ENCODE measurements around the gene PITPNC1. TPM values are rescaled to one million over a fixed set of nuclear protein-coding genes. Genes with fewer than 3 reads are reported as not detected.
A peak's percentile ranks its signal among the peaks of the same experiment; 100 is the strongest.

The PITPNC1 gene
- total RNA-seq, 4 donors from 2014 or later, result 2.3 to 8.6 (median 4.3) TPM

- Histone ChIP-seq H3K4me1 (peaks cover 14 to 19% of the 10 kb centered on the region in 2 donors), H3K27ac (no peak overlapping the region), H3K27me3 (no peaks in the 10 kb centered on the region), H3K9me3 (no peaks in the 10 kb centered on the region), H3K4me3 (no peak overlapping the region), H3K36me3 (no peaks in the 10 kb centered on the region)
- in situ Hi-C loops (cut with MboI; ENCODE audit: low sequenced_read_pairs in 4 of 4), result loop anchor here in 1 of 4 donors (10.0 kb wide), 1 partner anchor 58 kb away; no protein-coding TSS in a partner anchor
- intact Hi-C loops (cut with DNase I; ENCODE audit: low total_unique reads), result no loop called here
- ATAC-seq, result no peak
- no peak for DNase-seq
- no peak for TF ChIP-seq CTCF (IDR thresholded peaks at IDR 0.05 in 4 of 5, conservative IDR thresholded peaks at IDR 0.05 in 1 of 5)
- TF ChIP-seq POLR2A (IDR thresholded peaks at IDR 0.05), result no peak
Observed at GRCh38 chr17:67602444-67602843, 225.4 kb downstream of the PITPNC1 start.

- H3K9me3 ChIP-seq, result no peaks in the 10 kb centered on the region
- H3K27me3 ChIP-seq, result no peaks in the 10 kb centered on the region
- no peak overlapping the region for H3K4me3 ChIP-seq
- ATAC-seq (no peak), DNase-seq (no peak)
- in situ Hi-C loops (cut with MboI; ENCODE audit: low sequenced_read_pairs in 4 of 4) (loop anchor here in 1 of 4 donors (10.0 kb wide), 1 partner anchor 58 kb away; no protein-coding TSS in a partner anchor), intact Hi-C loops (cut with DNase I; ENCODE audit: low total_unique reads) (no loop called here)
- H3K4me1 ChIP-seq, result peaks cover 14 to 19% of the 10 kb centered on the region in 2 donors
- no peak for TF ChIP-seq POLR2A (IDR thresholded peaks at IDR 0.05)
- peak in 1 of 5 experiments; percentile 27 for TF ChIP-seq CTCF (IDR thresholded peaks at IDR 0.05 in 4 of 5, conservative IDR thresholded peaks at IDR 0.05 in 1 of 5)
- H3K36me3 ChIP-seq, result no peaks in the 10 kb centered on the region
- no peak overlapping the region for H3K27ac ChIP-seq
Observed at GRCh38 chr17:67602974-67603373, 225.9 kb downstream of the PITPNC1 start.

- Histone ChIP-seq H3K27ac (peak overlapping the region in 1 of 4 donors; percentile 4), H3K27me3 (no peaks in the 10 kb centered on the region), H3K4me1 (peaks cover 14 to 19% of the 10 kb centered on the region in 2 donors), H3K4me3 (no peak overlapping the region), H3K9me3 (no peaks in the 10 kb centered on the region), H3K36me3 (no peaks in the 10 kb centered on the region)
- peak; percentile 5 to 22 for DNase-seq
- peak in 1 of 2 donors; percentile 70 for ATAC-seq
- intact Hi-C loops (cut with DNase I; ENCODE audit: low total_unique reads), result no loop called here
- in situ Hi-C loops (cut with MboI; ENCODE audit: low sequenced_read_pairs in 4 of 4), result loop anchor here in 1 of 4 donors (10.0 kb wide), 1 partner anchor 61 kb away; no protein-coding TSS in a partner anchor
- TF ChIP-seq POLR2A (IDR thresholded peaks at IDR 0.05) (no peak), CTCF (IDR thresholded peaks at IDR 0.05 in 4 of 5, conservative IDR thresholded peaks at IDR 0.05 in 1 of 5) (no peak)
Observed at GRCh38 chr17:67605256-67605912, 228.3 kb downstream of the PITPNC1 start.

- Histone ChIP-seq H3K9me3 (no peaks in the 10 kb centered on the region), H3K27me3 (no peaks in the 10 kb centered on the region), H3K36me3 (no peaks in the 10 kb centered on the region), H3K27ac (no peak overlapping the region), H3K4me1 (peaks cover 14 to 19% of the 10 kb centered on the region in 2 donors), H3K4me3 (no peak overlapping the region)
- intact Hi-C loops (cut with DNase I; ENCODE audit: low total_unique reads), result no loop called here
- TF ChIP-seq POLR2A (IDR thresholded peaks at IDR 0.05) (no peak), CTCF (IDR thresholded peaks at IDR 0.05 in 4 of 5, conservative IDR thresholded peaks at IDR 0.05 in 1 of 5) (no peak)
- ATAC-seq, result no peak
- in situ Hi-C loops (cut with MboI; ENCODE audit: low sequenced_read_pairs in 4 of 4), result loop anchor here in 1 of 4 donors (10.0 kb wide), 1 partner anchor 62 kb away; no protein-coding TSS in a partner anchor
- no peak for DNase-seq
Observed at GRCh38 chr17:67606471-67606870, 229.4 kb downstream of the PITPNC1 start.

All from gastrocnemius medialis (tissue), 4 donors.